ENCODE measurements around the gene EN1.

GRCh38 chr2:118830881-118831280 lies 16.6 kb downstream of the EN1 start:
- TF ChIP-seq, protein P1, sequence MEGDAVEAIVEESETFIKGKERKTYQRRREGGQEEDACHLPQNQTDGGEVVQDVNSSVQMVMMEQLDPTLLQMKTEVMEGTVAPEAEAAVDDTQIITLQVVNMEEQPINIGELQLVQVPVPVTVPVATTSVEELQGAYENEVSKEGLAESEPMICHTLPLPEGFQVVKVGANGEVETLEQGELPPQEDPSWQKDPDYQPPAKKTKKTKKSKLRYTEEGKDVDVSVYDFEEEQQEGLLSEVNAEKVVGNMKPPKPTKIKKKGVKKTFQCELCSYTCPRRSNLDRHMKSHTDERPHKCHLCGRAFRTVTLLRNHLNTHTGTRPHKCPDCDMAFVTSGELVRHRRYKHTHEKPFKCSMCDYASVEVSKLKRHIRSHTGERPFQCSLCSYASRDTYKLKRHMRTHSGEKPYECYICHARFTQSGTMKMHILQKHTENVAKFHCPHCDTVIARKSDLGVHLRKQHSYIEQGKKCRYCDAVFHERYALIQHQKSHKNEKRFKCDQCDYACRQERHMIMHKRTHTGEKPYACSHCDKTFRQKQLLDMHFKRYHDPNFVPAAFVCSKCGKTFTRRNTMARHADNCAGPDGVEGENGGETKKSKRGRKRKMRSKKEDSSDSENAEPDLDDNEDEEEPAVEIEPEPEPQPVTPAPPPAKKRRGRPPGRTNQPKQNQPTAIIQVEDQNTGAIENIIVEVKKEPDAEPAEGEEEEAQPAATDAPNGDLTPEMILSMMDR (optimal IDR thresholded peaks at IDR 0.05 in 1 of 3, IDR thresholded peaks at IDR 0.05 in 1 of 3, conservative IDR thresholded peaks at IDR 0.05 in 1 of 3; ENCODE audit: extremely low read depth in 1 of 3, insufficient read depth in 2 of 3, low read length in 3 of 3): no peak
- peak; percentile 19 for TF ChIP-seq EZH2 (IDR thresholded peaks at IDR 0.05; ENCODE audit: low read length)

Data from keratinocyte (primary cell).